GM18867 (cell line): ENCODE results near the gene DICER1.
"Not testable (repeated sequence)": the region's sequence is repeated elsewhere in the genome, so short reads cannot be mapped to it uniquely, and the experiment has no call there.

Experiments used
- ATAC-seq: cut with Tn5 transposase; IDR thresholded peaks from one replicate; pipeline ENCODE4 v1.9.1; 2021; ENCODE audit warnings: mild to moderate bottlenecking, moderate library complexity; ENCODE audit not compliant: unreplicated experiment

The DICER1 gene

GRCh38 chr14:95188380-95188779, 31.1 kb upstream of the DICER1 start:
- no peak for ATAC-seq

- ATAC-seq: no peak
Measured at GRCh38 chr14:95185767-95186392, 28.6 kb upstream of the DICER1 start.

DNA sequence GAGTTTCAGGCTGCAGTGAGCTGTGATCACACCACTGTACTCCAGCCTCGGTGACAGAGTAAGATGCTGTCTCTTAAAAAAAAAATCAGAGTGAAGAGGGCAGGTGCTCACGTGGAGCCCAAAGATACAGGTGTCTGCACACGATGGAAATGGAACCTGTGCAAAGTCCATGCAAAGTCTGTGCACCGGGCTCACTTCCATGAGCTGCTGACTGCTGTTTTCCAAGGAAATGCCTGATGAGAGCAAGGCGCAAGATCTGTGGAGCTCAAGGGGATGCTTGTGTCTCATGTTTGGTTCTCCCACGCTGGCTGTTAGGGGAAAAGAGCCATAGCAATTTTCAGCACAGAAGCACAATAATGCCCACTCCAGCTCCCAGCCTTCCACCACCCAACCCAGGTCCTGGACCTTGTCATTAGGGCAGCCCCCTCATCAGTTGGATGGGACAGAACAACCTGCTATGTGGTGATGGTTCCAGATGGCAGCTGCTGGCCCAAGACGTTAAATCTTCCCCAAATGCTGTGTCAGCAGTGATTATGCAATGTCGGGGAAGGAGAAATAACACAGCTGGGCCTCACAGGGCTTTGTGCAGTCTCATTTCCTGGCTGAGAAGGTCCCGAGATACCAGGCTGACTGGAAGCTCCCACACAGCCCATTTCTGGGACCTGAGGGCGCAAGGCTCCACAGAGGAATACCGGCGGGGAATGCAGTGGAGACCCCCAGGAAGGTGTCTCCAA, 27.9 kb upstream of the DICER1 start:
- no peak for ATAC-seq

GRCh38 chr14:95184413-95184790, 27.1 kb upstream of the DICER1 start:
- no peak for ATAC-seq

DNA sequence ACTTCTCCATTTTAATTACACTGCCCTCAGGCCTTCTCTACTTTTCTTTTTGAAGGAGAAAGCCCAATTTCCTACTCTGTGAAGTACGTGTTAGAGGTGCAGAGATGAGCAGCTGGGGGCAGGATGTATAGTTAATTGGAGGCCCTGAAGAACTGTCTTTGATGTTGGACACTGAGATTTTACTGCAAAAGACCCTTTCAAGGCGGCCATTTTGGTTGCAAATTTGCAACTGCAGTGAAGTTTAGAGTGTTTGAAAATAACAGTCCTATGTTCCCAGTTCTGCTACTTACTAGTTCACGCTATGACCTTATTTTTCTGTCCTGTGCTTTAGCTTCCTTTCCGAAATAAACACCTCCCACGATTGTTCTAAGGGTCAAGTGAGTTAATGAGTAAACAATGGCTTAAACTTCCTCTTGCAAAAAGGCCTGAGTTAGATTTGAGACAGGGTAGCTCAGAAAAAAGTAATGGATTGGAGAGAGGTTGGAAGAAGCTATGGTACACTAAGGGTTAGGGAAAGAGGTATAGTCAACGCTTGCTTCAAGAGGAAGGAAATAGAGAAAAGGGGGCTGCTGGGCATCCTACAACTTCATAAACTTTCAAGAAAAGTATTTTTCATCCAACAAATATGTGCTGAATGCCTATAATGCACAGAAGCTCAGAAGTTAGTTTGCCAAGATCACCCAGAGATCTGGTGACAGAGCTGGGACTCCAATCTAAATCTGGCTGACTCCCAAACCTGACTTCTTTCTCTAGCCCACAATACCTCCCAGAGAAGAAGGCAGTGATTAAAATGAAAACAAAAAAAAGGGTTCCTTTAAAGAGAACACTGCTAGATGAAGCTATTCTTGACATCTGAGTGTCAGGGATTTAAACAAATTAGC, 26.4 kb upstream of the DICER1 start:
- no peak for ATAC-seq

DNA sequence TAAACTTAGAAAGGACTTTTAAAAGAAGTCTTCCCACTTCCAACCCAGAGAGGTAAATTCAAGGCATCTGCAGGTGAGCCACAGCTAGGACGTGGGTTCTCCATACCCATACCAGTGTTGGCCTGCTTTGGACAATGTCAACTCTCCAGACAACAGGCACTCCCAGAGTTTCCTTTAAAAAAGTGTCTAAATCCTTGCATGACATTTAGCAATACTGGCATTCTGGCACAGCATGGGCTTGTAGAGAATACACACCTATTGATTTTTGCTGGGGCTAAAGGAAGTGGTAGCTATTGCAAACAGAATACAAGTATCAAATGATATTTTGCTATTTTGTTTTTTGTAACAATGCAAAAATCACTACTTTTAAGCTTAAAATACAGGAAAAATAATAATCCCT, 25.8 kb upstream of the DICER1 start:
- no peak for ATAC-seq

DNA sequence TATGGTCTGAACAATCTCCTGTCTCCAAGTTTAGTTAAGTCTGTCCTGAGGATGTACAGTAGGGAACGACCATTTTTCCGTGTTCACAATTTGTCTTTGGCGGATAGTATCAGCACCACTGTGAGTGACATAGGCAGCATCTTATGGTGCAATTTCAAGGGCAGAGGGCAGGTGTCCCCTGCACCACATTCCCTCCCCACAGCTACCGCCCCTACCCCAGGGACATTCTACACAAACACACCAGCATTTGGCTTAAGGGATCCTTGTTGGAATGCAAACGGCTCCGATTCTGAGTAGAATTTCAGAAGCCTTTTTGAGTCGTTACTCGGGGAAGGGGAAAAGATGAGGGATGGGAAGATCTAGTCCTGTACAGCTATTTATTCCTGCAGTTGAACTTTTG, 25.1 kb upstream of the DICER1 start:
- ATAC-seq: no peak

GRCh38 chr14:95180966-95181741, 23.8 kb upstream of the DICER1 start:
- ATAC-seq: no peak

GRCh38 chr14:95175670-95176069, 18.3 kb upstream of the DICER1 start:
- not testable (repeated sequence) for ATAC-seq

DNA sequence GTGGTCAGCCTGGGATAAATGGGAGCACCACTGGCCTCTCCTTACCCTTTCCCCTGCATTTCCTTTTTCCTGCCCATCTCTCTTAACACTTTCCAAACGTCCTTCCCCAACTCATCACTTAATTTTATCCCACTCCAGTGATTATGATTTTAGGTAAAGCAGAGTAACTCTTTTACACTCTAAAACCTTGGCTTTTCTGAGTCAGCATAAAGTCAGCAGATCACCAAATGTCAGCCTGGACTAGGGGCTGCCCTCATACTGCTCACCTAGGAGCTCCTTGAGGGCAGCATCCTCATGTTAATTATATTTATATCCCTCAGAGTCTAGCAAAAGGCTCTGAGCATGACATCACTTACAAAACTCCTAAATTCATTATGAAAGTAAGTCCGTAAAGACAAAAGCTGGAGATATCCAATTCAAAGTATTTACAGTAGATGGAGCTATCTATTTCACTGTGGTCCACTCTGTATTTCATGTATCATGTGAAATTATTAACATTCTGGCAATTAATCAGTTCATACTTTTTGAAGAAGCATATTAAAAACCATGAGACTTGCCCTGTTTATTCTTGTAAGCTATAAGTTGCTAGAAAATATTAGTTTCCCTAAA, 17.0 kb upstream of the DICER1 start:
- no peak for ATAC-seq

DNA sequence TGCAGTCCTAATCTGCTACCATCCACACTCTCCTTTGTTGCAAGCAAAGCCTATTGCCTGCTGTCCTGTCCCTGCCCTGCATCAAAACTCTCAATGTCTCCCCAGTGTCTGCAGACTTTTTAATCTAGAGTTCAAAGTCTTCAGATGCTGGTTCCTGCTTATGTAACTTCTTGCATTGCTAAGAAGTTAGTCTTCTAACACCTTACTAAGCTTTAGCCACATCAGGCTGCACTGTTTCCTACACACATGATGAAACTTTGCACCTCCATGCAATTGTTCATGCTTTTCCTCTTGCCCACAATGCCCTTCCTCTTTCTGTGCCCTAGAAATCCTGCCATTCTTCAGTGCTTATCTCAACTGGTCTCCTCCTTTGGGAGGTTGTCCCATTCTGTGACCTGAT, 16.2 kb upstream of the DICER1 start:
- no peak for ATAC-seq

DNA sequence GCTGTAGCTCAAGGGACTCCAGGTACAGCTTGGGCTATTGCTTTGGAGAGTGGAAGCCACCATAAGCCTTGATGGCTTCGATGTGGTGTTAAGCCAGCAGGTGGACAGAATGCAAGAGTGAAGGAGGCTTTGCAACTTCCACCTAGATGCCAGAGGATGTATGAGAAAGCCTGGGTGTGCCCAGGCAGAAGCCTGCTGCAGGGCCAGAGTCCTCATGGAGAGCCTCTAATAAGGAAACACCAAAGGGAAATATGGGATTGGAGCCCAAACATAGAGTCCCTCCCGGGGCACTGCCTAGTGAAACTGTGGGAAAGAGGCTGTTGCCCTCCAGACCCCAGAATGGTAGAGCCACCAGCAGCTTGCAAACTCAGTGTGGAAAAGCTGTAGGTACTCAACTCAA, 9.8 kb upstream of the DICER1 start:
- ATAC-seq: no peak

DNA sequence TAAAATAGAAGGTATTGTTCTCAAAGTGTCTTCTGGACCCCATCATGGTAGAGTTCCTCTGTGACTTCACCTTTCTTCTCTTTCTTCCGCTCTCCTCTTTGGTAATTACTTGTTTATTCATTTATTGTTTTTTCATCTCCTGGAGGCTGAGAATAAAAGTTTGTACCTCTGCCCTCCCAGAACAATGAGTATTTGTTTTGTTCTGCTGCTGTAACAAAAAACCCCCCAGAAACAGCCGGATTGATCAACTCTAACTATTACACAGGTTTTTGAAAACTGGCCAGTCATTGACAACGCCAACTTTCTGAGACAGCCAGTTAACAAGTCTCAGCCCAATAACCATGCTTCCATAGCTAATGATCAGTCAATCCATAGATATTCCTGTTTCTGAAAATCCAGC, 8.2 kb upstream of the DICER1 start:
- no peak for ATAC-seq

DNA sequence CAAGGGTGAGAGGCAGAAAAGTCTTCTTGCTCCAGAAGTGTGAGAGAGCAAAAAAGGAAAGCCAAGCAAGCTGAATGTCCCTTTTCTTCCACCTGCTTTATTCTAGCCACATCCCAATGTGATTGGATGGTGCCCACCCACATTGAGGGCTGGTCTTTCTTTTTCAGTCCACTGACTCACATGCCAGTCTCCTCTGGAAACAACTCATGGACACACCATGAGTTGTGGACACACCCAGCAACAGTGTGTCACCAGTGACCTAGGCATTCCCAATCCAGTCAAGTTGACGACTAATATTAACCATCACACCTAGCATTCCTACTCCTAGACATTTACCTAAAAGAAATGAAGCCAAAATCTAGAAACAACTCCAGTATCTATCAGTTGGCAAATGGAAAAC, 7.2 kb upstream of the DICER1 start:
- no peak for ATAC-seq

GRCh38 chr14:95163666-95164065, 6.3 kb upstream of the DICER1 start:
- ATAC-seq: no peak

DNA sequence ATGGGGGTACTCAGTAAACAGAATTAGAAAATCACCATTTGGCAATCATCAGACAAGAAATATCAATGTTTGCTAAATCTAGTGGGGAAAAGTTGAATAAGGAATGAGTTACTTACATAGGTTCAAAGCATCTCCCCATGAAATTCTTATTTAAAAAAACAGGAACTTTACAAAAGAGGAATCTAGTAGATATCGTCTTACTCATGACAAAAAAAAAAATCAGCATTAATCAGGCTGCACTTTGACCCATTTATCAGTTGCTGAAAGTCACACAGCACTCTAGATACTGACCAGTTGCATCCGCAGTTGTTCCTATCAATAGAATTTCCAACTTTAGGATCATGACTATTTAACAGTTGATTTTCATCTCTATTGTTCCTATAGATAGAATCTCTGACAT, 5.8 kb upstream of the DICER1 start:
- ATAC-seq: no peak

- ATAC-seq: no peak
Measured at GRCh38 chr14:95162641-95163040, 5.3 kb upstream of the DICER1 start.

DNA sequence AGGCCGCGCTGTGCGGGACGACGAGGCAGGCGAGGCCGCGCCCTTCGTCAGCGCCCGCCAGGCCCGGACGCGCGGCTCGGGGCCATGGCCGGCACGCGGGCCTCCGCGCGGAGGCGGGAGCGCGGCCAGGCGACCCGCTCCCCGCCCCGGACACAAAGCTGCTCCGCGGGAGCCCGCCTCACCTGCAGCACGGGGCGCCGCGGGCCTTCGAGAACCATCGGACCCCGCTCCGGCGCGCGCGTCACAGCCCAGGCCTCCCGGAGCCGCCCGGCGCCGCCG, 342 bp downstream of the DICER1 start:
- ATAC-seq: peak; percentile 35

DNA sequence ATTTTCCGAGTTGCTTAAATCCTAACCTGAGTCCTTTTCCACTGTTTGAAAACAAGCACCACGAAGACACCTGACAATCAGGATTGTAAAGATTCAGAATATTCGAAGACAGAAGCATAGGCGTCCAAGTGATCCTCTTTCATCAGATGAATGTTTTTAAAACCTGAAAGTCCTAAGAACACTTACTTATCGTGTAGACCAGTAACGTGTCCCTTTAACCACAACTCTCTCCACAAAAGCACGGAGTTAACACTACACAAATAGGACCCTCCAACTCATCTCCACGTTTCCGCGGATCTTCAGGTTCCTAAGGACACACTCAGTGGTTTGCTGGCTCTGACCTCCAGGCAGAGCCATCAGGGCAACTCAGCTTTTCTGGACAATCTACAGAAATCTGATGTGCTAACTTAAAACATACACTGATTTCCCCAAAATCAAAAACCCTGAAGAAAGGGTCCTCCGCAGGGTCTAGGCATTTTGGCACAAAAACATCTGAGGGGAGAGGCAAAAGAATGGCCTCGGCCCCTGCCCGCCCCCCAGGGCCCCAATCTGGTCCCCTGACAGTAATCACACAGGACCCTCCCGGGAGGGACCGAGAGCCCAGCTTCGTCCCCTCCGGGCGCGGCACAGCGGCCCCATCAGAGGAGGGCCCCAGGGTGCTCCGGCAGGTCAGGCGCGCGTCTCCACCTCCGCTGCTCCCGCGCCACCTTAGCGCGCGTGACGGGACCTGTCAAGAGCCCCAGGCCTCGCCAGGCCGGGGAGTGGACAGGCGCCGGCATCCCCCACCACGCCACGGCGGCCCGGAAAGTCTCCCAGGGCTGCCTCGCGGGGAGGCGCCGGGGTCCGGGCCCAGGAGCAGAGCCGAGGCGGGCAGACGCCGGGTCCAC, 925 bp downstream of the DICER1 start:
- peak; percentile 30 for ATAC-seq

GRCh38 chr14:95155045-95155444, 2.3 kb downstream of the DICER1 start:
- ATAC-seq: no peak
